Subcutaneous adipose tissue (tissue), 4 donors: ENCODE data around the gene INTS15. TPM values are rescaled to one million over a fixed set of nuclear protein-coding genes. Genes with fewer than 3 reads are reported as not detected.

Source experiments
- CTCF ChIP-seq: fragments of 450-650 bp; IDR thresholded peaks from one replicate; pipeline ENCODE4 v1.5.1; 2016; ENCODE audit warnings: low read depth, mild to moderate bottlenecking, control low read depth, antibody characterized with exemption, moderate library complexity
- total RNA-seq, 4 donors: library from RNA; depleted of rRNA; stranded (reverse); fragments of >200 nt; gene quantifications; one replicate each; pipeline ENCODE4 v1.1.0, GENCODE V29; 2016

INTS15 gene
- total RNA-seq, 4 donors from 2014 or later, result 13.3 to 42.0 (median 23.3) TPM

GRCh38 chr7:6553448-6554044 lies 36.3 kb upstream of the INTS15 start:
- TF ChIP-seq CTCF, result no peak

GRCh38 chr7:6554848-6555247 lies 35.0 kb upstream of the INTS15 start:
- no peak for TF ChIP-seq CTCF

GRCh38 chr7:6556196-6556595 lies 33.6 kb upstream of the INTS15 start:
- TF ChIP-seq CTCF, result no peak

GRCh38 chr7:6558837-6559236 lies 31.0 kb upstream of the INTS15 start:
- no peak for TF ChIP-seq CTCF

GRCh38 chr7:6559896-6560295 lies 29.9 kb upstream of the INTS15 start:
- no peak for TF ChIP-seq CTCF

- TF ChIP-seq CTCF, result no peak
These were observed 27.7 kb upstream of the INTS15 start for GRCh38 chr7:6562106-6562505.

- no peak for TF ChIP-seq CTCF
These were observed 25.7 kb upstream of the INTS15 start for GRCh38 chr7:6563936-6564770.
